NCI-H146 treated with DMSO at 0.1 percent for 48 hours (cell line): ENCODE results near the gene UBL5.
"Not testable (repeated sequence)": the region's sequence is repeated elsewhere in the genome, so short reads cannot be mapped to it uniquely, and the experiment has no call there.

Experiments used
- DNase-seq: peaks from one replicate; lab custom pipeline; 2025; ENCODE audit not compliant: unreplicated experiment; lab: John Stamatoyannopoulos, UW

The UBL5 gene

GRCh38 chr19:9811139-9811538, 16.6 kb upstream of the UBL5 start:
- no peak for DNase-seq

- DNase-seq = no peak
Observed at GRCh38 chr19:9818175-9818733, 9.5 kb upstream of the UBL5 start.

- DNase-seq = peak; percentile 93
Observed at GRCh38 chr19:9818734-9819595, 8.8 kb upstream of the UBL5 start, which contains the start of gene FBXL12. FBXL12 (minus strand) TSS chr19:9819079; CDS start chr19:9818813, 266 bp downstream.

GRCh38 chr19:9819596-9819909, 8.2 kb upstream of the UBL5 start:
- DNase-seq = no peak

- DNase-seq = not testable (repeated sequence)
Observed at GRCh38 chr19:9820034-9820433, 7.7 kb upstream of the UBL5 start.

- DNase-seq = no peak
Observed at GRCh38 chr19:9823816-9824215, 3.9 kb upstream of the UBL5 start.

GRCh38 chr19:9828551-9829063, 889 bp downstream of the UBL5 start:
- DNase-seq = no peak

- no peak for DNase-seq
Observed at GRCh38 chr19:9834307-9834725, 6.6 kb downstream of the UBL5 start.

- DNase-seq = peak; percentile 90
Observed at GRCh38 chr19:9834726-9835506, 7.2 kb downstream of the UBL5 start, which contains the start of gene PIN1. PIN1 (plus strand) TSS chr19:9835318; CDS start chr19:9835345, 27 bp downstream.

GRCh38 chr19:9835507-9835949, 7.8 kb downstream of the UBL5 start:
- no peak for DNase-seq

GRCh38 chr19:9836021-9836420, 8.3 kb downstream of the UBL5 start:
- no peak for DNase-seq

GRCh38 chr19:9838324-9838723, 10.6 kb downstream of the UBL5 start:
- no peak for DNase-seq

- no peak for DNase-seq
Observed at GRCh38 chr19:9839415-9839814, 11.7 kb downstream of the UBL5 start.

GRCh38 chr19:9842834-9843625, 15.3 kb downstream of the UBL5 start:
- no peak for DNase-seq

- not testable (repeated sequence) for DNase-seq
Observed at GRCh38 chr19:9843626-9844273, 16.0 kb downstream of the UBL5 start.

- no peak for DNase-seq
Observed at GRCh38 chr19:9847087-9847671, 19.5 kb downstream of the UBL5 start.

- DNase-seq = no peak
Observed at GRCh38 chr19:9848060-9848459, 20.3 kb downstream of the UBL5 start.

- no peak for DNase-seq
Observed at GRCh38 chr19:9848762-9849161, 21.0 kb downstream of the UBL5 start.

- DNase-seq = no peak
Observed at GRCh38 chr19:9849791-9850190, 22.1 kb downstream of the UBL5 start.
